BLaER1 treated with 17β-estradiol and CSF1 and Interleukin-3, amounts not matched to agents 10 nM and 100 nM (cell line): Measurements from ENCODE around the gene SLC38A9.
"Not testable (repeated sequence)": the region's sequence is repeated elsewhere in the genome, so short reads cannot be mapped to it uniquely, and the experiment has no call there.

Source experiments
- H3K27ac ChIP-seq, 11 experiments: shearing (Covaris generic); formaldehyde crosslinking; 2 replicates each; pipeline ENCODE4 v1.8.1; 2022
- H3K27me3 ChIP-seq, 11 experiments: shearing (Covaris generic); formaldehyde crosslinking; 2 replicates each; pipeline ENCODE4 v1.8.1; 2022
- H3K36me3 ChIP-seq, 11 experiments: shearing (Covaris generic); formaldehyde crosslinking; 2 replicates each; pipeline ENCODE4 v1.8.1; 2022
- H3K4me1 ChIP-seq, 10 experiments: shearing (Covaris generic); formaldehyde crosslinking; 2 replicates each; pipeline ENCODE4 v1.8.1; 2022
- H3K4me2 ChIP-seq, 11 experiments: shearing (Covaris generic); formaldehyde crosslinking; 2 replicates each; pipeline ENCODE4 v1.8.1; 2022
- H3K4me3 ChIP-seq, 10 experiments: shearing (Covaris generic); formaldehyde crosslinking; 2 replicates each; pipeline ENCODE4 v1.8.1; 2022
- H3K9ac ChIP-seq, 11 experiments: shearing (Covaris generic); formaldehyde crosslinking; 2 replicates each; pipeline ENCODE4 v1.8.1; 2022
- H3K9me3 ChIP-seq, 11 experiments: shearing (Covaris generic); formaldehyde crosslinking; replicated peaks in 1 of 11; 2 replicates each; pipeline ENCODE4 v1.8.1; 2022
- H4K20me1 ChIP-seq, 11 experiments: shearing (Covaris generic); formaldehyde crosslinking; 2 replicates each; pipeline ENCODE4 v1.8.1; 2022
- Cebpa-rat ChIP-seq, 11 experiments: shearing (Covaris generic); IDR thresholded peaks; 2 replicates each; pipeline ENCODE4 v1.8.1; 2022

Gene SLC38A9

GRCh38 chr5:55713871-55714270 lies 1.7 kb upstream of the SLC38A9 start:
- Histone ChIP-seq H3K4me3 (no peak overlapping the region), H4K20me1 (no peaks in the 10 kb centered on the region), H3K9me3 (peaks cover 0 to 15% (median 6%) of the 10 kb centered on the region in 11 experiments; a peak in 8 of 22 replicates), H3K27ac (no peak overlapping the region), H3K27me3 (no peaks in the 10 kb centered on the region), H3K4me2 (no peak overlapping the region), H3K36me3 (peaks cover 0 to 10% (median 5%) of the 10 kb centered on the region in 11 experiments; a peak in 11 of 22 replicates), H3K9ac (no peak overlapping the region), H3K4me1 (peaks cover 14 to 27% (median 17%) of the 10 kb centered on the region in 10 experiments)
- TF ChIP-seq Cebpa-rat (IDR thresholded peaks at IDR 0.05): no peak

GRCh38 chr5:55711507-55712022 lies 559 bp downstream of the SLC38A9 start:
- Histone ChIP-seq H3K36me3 (peaks cover 20 to 32% (median 23%) of the 10 kb centered on the region in 11 experiments; a peak in 20 of 22 replicates), H3K27me3 (no peaks in the 10 kb centered on the region), H3K4me3 (peak overlapping the region; percentile 80 to 99 (median 86)), H4K20me1 (peaks cover 0 to 6% (median 0%) of the 10 kb centered on the region in 11 experiments; a peak in 4 of 22 replicates), H3K27ac (peak overlapping the region; percentile 63 to 87 (median 72)), H3K4me2 (peak overlapping the region; percentile 87 to 100 (median 94)), H3K9ac (peak overlapping the region; percentile 75 to 92 (median 85)), H3K4me1 (peaks cover 14 to 27% (median 17%) of the 10 kb centered on the region in 10 experiments), H3K9me3 (no peaks in the 10 kb centered on the region)
- no peak for TF ChIP-seq Cebpa-rat (IDR thresholded peaks at IDR 0.05)

- H3K4me1 ChIP-seq: peaks cover 14 to 27% (median 17%) of the 10 kb centered on the region in 10 experiments
- H3K4me2 ChIP-seq: no peak overlapping the region
- H3K4me3 ChIP-seq: no peak overlapping the region
- H3K9ac ChIP-seq: no peak overlapping the region
- peaks cover 20 to 34% (median 25%) of the 10 kb centered on the region in 11 experiments; a peak in 21 of 22 replicates for H3K36me3 ChIP-seq
- no peaks in the 10 kb centered on the region for H3K27me3 ChIP-seq
- no peaks in the 10 kb centered on the region for H3K9me3 ChIP-seq
- no peak for TF ChIP-seq Cebpa-rat (IDR thresholded peaks at IDR 0.05)
- peaks cover 0 to 6% (median 0%) of the 10 kb centered on the region in 11 experiments; a peak in 4 of 22 replicates for H4K20me1 ChIP-seq
- no peak overlapping the region for H3K27ac ChIP-seq
Observed at GRCh38 chr5:55708732-55709131, 3.4 kb downstream of the SLC38A9 start.

GRCh38 chr5:55706230-55706629 lies 5.9 kb downstream of the SLC38A9 start:
- no peaks in the 10 kb centered on the region for H3K27me3 ChIP-seq
- H3K36me3 ChIP-seq: peaks cover 27 to 46% (median 38%) of the 10 kb centered on the region in 11 experiments
- TF ChIP-seq Cebpa-rat (IDR thresholded peaks at IDR 0.05): no peak
- H3K4me3 ChIP-seq: no peak overlapping the region
- H4K20me1 ChIP-seq: peaks cover 0 to 6% (median 0%) of the 10 kb centered on the region in 11 experiments; a peak in 4 of 22 replicates
- no peak overlapping the region for H3K27ac ChIP-seq
- no peak overlapping the region for H3K9ac ChIP-seq
- peaks cover 3 to 33% (median 8%) of the 10 kb centered on the region in 10 experiments; a peak in 19 of 20 replicates for H3K4me1 ChIP-seq
- H3K9me3 ChIP-seq: no peaks in the 10 kb centered on the region
- no peak overlapping the region for H3K4me2 ChIP-seq

- TF ChIP-seq Cebpa-rat (IDR thresholded peaks at IDR 0.05): no peak
- Histone ChIP-seq H3K27ac (peak overlapping the region in 5 of 11 experiments; percentile 12 to 37 (median 16); a peak in 7 of 22 replicates), H3K4me3 (no peak overlapping the region), H3K36me3 (peaks cover 21 to 63% (median 37%) of the 10 kb centered on the region in 11 experiments), H3K27me3 (no peaks in the 10 kb centered on the region), H4K20me1 (peaks cover 0 to 6% (median 0%) of the 10 kb centered on the region in 11 experiments; a peak in 4 of 22 replicates), H3K9ac (no peak overlapping the region), H3K4me2 (peak overlapping the region in 2 of 11 experiments; percentile 21 to 44; a peak in 5 of 22 replicates), H3K4me1 (peaks cover 0 to 30% (median 3%) of the 10 kb centered on the region in 10 experiments; a peak in 10 of 20 replicates), H3K9me3 (peaks cover 0 to 17% (median 6%) of the 10 kb centered on the region in 11 experiments; a peak in 14 of 22 replicates)
Observed at GRCh38 chr5:55702598-55703345, 9.4 kb downstream of the SLC38A9 start.

GRCh38 chr5:55701462-55702103 lies 10.5 kb downstream of the SLC38A9 start:
- Histone ChIP-seq H4K20me1 (no peaks in the 10 kb centered on the region), H3K4me2 (no peak overlapping the region), H3K27ac (no peak overlapping the region), H3K36me3 (peaks cover 19 to 61% (median 37%) of the 10 kb centered on the region in 11 experiments; a peak in 21 of 22 replicates), H3K9me3 (peaks cover 5 to 26% (median 15%) of the 10 kb centered on the region in 11 experiments; a peak in 19 of 22 replicates), H3K27me3 (no peaks in the 10 kb centered on the region), H3K4me1 (peaks cover 0 to 30% (median 3%) of the 10 kb centered on the region in 10 experiments; a peak in 10 of 20 replicates), H3K9ac (no peak overlapping the region), H3K4me3 (no peak overlapping the region)
- TF ChIP-seq Cebpa-rat (IDR thresholded peaks at IDR 0.05): no peak

GRCh38 chr5:55700745-55701144 lies 11.4 kb downstream of the SLC38A9 start:
- peaks cover 5 to 26% (median 15%) of the 10 kb centered on the region in 11 experiments; a peak in 19 of 22 replicates for H3K9me3 ChIP-seq
- no peak overlapping the region for H3K4me3 ChIP-seq
- no peaks in the 10 kb centered on the region for H3K27me3 ChIP-seq
- H3K27ac ChIP-seq: no peak overlapping the region
- peaks cover 0 to 30% (median 3%) of the 10 kb centered on the region in 10 experiments; a peak in 10 of 20 replicates for H3K4me1 ChIP-seq
- no peak for TF ChIP-seq Cebpa-rat (IDR thresholded peaks at IDR 0.05)
- no peaks in the 10 kb centered on the region for H4K20me1 ChIP-seq
- no peak overlapping the region for H3K9ac ChIP-seq
- peaks cover 19 to 56% (median 37%) of the 10 kb centered on the region in 11 experiments; a peak in 21 of 22 replicates for H3K36me3 ChIP-seq
- no peak overlapping the region for H3K4me2 ChIP-seq

- Histone ChIP-seq H4K20me1 (no peaks in the 10 kb centered on the region), H3K4me3 (no peak overlapping the region)
- no peak for TF ChIP-seq Cebpa-rat (IDR thresholded peaks at IDR 0.05)
Observed at GRCh38 chr5:55699041-55699688, 13.0 kb downstream of the SLC38A9 start.

GRCh38 chr5:55696704-55697103 lies 15.4 kb downstream of the SLC38A9 start:
- H3K9ac ChIP-seq: not testable (repeated sequence)
- H3K36me3 ChIP-seq: peaks cover 21 to 56% (median 30%) of the 10 kb centered on the region in 11 experiments

More at GRCh38 chr5:55699041-55699688, 13.0 kb downstream of the SLC38A9 start:
- Histone ChIP-seq H3K9ac (no peak overlapping the region), H3K4me2 (peak overlapping the region in 2 of 11 experiments; percentile 24 to 52; a peak in 1 of 22 replicates), H3K4me1 (peaks cover 0 to 30% (median 3%) of the 10 kb centered on the region in 10 experiments; a peak in 10 of 20 replicates), H3K27me3 (no peaks in the 10 kb centered on the region), H3K27ac (no peak overlapping the region), H3K9me3 (peaks cover 5 to 26% (median 15%) of the 10 kb centered on the region in 11 experiments; a peak in 19 of 22 replicates), H3K36me3 (peaks cover 20 to 56% (median 37%) of the 10 kb centered on the region in 11 experiments)

More at GRCh38 chr5:55696704-55697103, 15.4 kb downstream of the SLC38A9 start:
- H4K20me1 ChIP-seq, H3K4me3 ChIP-seq, H3K27me3 ChIP-seq, H3K27ac ChIP-seq, H3K4me2 ChIP-seq: not testable (repeated sequence)
- Histone ChIP-seq H3K4me1 (peaks cover 0 to 16% (median 0%) of the 10 kb centered on the region in 10 experiments; a peak in 5 of 20 replicates), H3K9me3 (peaks cover 5 to 26% (median 15%) of the 10 kb centered on the region in 11 experiments; a peak in 19 of 22 replicates)
